IPS DF 19.7 (cell line): ENCODE results near the gene PTPRM.

ENCODE experiments used
- DNase-seq: peaks from one replicate; pipeline ENCODE4 v3.0.0-alpha.2; 2013; ENCODE audit warnings: low read depth, low spot score

The PTPRM gene

GRCh38 chr18:8279781-8280330, 712.7 kb downstream of the PTPRM start:
- DNase-seq: no peak

DNA sequence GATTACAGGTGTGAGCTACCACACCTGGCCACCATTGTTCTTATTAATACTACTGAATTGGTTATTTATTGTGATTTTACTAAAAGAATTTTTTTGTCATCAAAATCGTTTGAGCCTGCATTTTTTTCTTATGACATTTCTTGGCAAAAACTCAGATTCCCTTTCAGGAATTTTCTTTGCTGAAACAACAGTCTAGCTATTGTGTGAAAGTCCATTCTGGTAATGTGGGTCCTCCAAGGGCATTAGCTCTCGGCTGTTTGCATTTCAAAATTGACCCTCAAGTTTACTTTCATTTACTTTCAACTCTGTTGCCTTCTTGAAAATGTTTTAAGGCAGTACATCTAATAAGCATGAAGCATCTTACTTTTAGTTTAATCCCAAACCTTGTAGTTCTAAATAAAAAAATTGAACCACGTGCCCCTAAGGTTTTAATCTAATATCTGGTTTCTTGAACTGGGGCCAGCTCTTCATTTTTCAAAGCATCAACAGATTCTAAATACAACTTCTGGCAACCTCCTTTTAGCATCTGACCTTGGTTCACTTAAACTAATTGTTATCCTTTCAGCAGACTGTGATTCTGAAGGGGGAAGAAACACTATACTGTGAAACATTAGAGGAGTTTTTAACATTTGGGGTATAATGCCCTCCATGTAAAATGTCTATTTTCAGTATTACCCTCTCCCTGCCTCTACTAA, 716.9 kb downstream of the PTPRM start:
- DNase-seq: no peak

- no peak for DNase-seq
Observed at GRCh38 chr18:8286303-8286702, 719.2 kb downstream of the PTPRM start.

DNA sequence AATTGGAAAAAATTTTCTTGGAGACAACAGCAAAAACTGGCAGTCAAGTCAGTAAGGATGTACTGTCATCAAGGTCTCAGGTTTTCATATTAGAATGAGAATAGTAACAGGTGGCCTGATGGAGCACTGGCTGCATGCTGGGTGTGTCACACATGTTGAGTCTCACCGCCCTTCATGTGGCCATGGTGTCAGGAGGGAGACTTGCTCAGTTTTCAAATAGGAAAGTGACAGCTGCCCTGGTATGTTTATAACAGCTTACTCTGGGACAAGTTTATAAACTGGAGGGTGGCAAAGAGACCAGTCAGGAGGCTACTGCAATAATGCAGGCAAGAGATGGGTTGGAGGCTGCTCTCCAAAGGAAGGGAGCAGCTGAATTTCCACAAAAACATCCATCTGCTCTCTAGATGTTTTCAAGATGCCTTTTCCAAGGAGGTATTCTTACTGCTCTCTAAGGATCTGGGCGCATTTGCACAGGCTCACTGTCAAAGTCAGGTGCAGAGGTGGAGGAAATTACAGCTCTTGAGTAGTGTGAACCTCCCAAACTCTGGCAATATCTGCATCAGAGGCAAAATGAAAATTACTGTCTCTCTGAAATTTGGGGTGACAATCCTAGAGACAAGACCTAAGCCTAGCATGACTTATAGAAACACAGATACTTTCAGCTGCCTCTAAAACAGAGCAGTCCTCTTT, 720.2 kb downstream of the PTPRM start:
- no peak for DNase-seq

DNA sequence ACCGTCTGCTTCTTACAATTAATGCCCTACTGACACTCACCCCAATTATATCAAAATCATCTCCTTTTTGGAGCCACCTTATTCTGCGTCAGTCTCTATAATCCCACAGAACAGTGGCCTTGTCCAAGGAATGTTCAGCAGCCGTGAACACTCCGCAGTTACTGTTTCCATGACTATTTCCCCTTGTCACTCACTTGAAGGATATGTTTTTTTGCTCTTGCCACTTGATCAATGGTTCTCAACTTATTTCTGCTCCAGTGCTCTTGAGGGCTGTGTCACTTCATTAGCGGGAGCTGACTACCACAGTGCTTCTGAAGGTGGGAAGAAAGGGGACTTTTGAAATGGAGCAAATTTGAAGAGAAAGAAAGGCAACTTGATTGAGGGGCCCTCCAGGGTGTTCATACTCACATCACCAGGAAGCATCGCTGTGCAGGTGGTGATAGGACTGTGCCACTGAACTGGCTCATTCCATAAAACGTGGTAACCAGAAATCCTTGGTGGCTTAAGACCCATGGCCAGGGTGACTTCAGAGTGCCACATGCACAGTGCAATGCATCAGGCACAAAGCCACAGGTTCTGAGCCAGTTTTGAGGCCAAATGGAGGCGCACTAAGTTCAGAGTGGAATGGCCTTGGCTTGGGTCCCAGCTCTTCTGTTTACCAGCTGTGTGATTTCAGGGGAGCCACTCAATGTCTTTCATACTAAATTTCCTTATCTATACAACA, 721.5 kb downstream of the PTPRM start:
- no peak for DNase-seq

DNA sequence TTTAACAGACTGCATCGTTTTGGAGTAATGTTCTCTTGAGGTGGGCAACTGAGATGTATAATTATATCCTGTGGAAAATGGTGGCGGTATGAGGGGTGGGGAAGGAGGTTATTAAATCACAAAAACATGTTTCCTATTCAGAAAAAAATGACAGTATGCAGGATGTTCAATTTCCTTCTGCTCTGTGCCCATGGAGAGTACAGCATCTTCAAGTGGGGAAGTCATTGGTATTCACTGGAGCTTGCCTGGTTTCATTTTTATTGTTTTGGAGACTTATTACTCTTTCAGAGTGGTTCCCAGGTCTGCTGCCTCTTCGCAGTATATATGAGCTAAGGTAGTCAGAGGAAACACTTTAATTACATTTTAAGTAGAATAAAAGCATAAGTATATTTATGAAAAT, 723.3 kb downstream of the PTPRM start:
- no peak for DNase-seq

DNA sequence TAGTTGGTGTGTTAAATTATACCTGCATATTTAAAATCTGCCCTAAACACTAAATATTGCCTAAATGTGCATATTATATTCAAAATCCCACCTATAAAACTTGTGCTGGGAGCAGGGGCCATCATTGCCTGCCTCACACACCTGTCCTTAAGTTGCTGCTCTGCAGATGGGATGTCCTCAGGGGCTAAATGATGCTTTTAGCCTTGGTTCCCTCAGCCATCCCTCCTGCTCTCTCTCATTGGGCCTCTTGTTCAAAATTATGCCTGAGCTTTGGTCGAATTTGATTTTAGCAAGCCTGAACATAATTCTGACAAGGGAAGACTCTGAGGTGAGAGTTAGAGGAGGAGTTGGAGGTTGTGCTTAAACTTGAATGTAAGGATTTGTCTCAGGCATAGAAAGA, 723.8 kb downstream of the PTPRM start:
- no peak for DNase-seq

- no peak for DNase-seq
Observed at GRCh38 chr18:8293184-8293583, 726.1 kb downstream of the PTPRM start.

DNA sequence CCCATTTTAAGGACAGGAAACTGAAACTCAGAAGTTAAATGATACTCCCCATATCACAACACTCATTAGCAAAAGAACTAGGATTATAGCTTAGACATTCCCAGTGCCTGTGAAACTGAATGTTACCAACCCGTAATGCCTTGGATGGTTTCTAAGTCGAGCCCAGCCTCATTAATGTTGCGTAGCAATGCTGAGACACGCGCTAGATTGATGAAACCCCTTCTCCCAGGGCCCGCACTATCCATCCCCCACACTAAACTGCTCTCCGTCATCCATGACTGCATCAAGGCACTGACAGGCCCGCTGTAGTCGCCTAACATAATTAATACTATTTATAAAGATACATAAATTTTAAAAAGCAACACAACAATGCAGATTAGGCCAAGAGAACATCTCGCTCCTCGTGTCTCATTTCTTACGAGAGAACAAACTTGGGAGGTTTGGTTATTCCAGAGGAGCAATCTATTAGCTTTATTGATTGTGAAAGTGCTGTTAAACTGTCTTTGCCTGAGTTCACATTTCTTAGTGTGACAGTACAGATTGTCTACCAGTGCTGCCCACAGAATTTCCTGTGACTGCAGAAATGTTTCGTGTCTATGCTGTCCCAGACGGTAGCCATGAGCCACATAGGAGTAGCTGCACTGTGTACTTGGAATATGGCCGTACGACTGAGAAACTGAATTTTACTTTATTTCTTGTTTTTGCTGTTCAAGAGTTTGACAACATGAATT, 729.9 kb downstream of the PTPRM start:
- no peak for DNase-seq

GRCh38 chr18:8298186-8298585, 731.1 kb downstream of the PTPRM start:
- no peak for DNase-seq

- no peak for DNase-seq
Observed at GRCh38 chr18:8299054-8299980, 732.2 kb downstream of the PTPRM start.

DNA sequence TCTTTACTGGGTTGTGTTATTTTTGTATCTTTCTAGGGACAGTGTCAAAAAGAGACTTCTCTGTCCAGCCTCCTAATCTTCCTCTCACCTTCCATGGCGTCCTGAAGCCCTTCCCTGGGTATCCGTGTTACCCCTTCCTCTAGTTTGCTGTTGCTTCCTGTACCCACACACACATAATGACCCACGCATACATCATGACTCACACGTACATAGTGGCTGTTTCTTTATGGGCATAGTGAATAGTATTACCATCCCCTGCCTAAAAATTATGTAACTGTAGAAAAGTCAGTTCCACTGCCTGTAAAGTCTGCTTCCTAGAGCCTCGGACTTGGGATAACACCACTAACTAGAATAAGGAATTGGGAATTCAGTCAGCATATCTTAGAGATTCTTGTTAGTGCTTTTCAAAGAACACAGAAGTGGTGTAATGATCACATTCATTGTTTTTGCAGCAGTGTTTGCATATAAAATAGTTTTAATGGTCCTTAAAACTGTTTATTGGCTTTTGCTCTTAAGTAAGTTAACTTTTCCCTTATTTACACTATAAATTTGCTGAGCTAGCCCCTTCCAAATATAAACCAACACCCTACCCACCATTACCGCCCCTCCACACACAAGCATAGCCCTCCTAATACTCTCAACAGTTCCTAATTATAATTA, 733.8 kb downstream of the PTPRM start:
- DNase-seq: no peak

DNA sequence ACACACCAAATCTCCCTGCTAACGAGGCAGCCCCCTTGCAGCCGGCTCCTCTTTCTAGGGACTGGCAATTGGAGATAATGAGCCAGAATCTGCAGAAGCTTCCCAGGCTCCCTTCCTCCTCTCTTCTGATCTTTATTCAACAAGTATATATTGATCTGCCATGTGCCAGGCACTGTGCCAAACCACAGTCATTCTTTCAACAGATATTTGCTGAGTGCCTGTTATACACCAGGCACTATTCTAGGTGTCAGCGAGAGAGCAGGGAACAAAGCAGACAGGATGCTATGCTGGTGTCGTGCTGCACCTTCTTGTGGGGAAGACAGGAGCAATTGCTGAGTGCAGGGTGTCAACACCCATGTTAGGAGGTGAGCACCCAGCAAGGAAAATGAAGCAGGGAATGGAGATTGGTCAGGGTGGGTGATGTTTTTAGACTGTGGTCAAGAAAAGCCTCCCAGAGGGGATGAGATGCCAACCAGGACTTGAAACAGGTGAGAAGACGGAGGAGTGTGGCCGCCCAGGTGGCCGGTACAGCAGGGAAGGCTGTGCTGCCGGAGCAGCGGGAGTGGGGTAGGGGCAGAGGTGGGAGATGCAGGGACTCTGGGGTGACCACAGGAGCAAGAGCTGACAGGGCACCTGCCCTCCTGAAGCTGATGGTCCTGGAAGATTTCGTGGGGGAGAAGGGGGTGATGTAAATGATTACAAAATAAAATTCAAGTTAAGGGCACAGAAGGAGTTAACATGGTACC, 734.5 kb downstream of the PTPRM start:
- DNase-seq: no peak

DNA sequence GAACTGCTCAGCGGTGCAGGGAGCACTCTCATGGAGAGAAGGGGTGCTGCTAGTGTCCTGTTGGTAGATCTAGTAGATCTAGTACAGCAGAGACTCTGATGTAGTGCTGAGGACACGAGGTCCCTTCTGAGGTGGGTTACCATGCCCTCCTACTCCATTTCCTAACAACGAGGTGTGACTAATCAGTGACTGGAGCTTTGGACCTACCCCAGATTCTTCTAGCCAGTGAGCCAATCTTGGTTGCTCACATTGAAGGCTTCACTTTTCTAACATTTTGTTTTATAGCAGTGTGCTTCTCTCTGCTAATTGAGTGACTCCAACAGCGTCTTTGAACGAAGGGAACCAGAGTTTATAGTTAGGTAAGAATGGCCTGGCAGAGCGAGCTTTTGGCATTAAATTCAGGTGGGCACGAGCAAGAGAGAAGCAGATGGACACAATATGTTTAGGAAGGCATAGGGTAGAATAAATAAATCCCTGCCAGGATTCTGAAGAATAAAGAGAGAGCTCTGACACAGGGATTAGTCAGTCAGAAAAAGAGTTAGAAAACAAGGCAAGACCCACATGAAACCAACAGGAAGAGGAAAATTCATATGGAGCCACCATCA, 736.1 kb downstream of the PTPRM start:
- no peak for DNase-seq

- DNase-seq: no peak
Observed at GRCh38 chr18:8307960-8308359, 740.8 kb downstream of the PTPRM start.

DNA sequence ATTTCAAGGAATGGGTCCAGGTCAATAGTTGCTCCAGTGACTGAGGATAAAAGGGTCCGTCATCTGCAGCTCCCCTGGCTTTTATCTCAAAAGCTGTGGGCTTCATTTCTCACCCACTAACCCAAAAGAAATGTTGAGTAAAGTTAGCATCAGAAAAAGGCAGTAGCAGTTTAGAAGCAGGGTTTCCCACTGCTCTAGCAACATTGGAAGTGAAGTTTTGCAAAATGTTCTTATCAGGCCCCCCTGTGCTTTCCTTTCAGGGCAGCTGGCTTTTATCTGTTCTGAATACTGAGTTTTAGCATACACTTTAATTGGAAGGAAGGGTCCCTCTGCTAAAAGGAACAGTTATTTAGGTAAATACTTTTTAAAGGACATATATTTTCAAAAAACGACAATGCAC, 745.9 kb downstream of the PTPRM start:
- DNase-seq: no peak

GRCh38 chr18:8314124-8314523, 747.0 kb downstream of the PTPRM start:
- DNase-seq: no peak

GRCh38 chr18:8319798-8320489, 752.8 kb downstream of the PTPRM start:
- DNase-seq: no peak
